Measurements from ENCODE around the gene RFX1. TPM values are rescaled to one million over a fixed set of nuclear protein-coding genes. Genes with fewer than 3 reads are reported as not detected.

RFX1 gene
- total and polyA plus RNA-seq, 9 of the 15 experiments (the other 6 are each of a cell fraction or from before 2014, with no cell fraction given) = 0.14 to 19.3 (median 1.2) TPM

- Histone ChIP-seq H3K9me3 (replicated peaks; ENCODE audit: control insufficient read depth, insufficient read depth, low read depth, low read length) (no peaks in the 10 kb centered on the region), H3K27me3 (ENCODE audit: control insufficient read depth in 2 of 2, insufficient read depth in 2 of 2, low read length in 2 of 2) (no peaks in the 10 kb centered on the region), H3K9ac (ENCODE audit: insufficient read depth in 1 of 2, low read depth in 2 of 2, low read length in 2 of 2) (peak overlapping the region; percentile 56 to 73; a peak in 3 of 4 replicates), H3K36me3 (ENCODE audit: control insufficient read depth, insufficient read depth, low read length) (peaks cover 21% of the 10 kb centered on the region; the same call in 2 of the 3 replicates), H4K20me1 (replicated peaks; ENCODE audit: control insufficient read depth, insufficient read depth, low read length) (no peaks in the 10 kb centered on the region), H3K79me2 (ENCODE audit: control insufficient read depth, insufficient read depth, low read length) (peaks cover 66% of the 10 kb centered on the region), H2AFZ (ENCODE audit: low read depth, low read length) (0 out of 2 replicates have a peak overlapping the region, but pooled peaks have one; percentile 22), H3K4me2 (ENCODE audit: insufficient read depth, low read length) (peak overlapping the region; percentile 27; the same call in 1 of the 2 replicates), H3K4me3 (no peak overlapping the region), H3K27ac (ENCODE audit: extremely low read depth, low read depth, low read length) (peak overlapping the region; percentile 35; the same call in 2 of the 3 replicates), H3K4me1 (replicated peaks in 1 of 2; ENCODE audit: control insufficient read depth in 2 of 2, insufficient read depth in 2 of 2, low read length in 2 of 2) (peaks cover 31 to 32% of the 10 kb centered on the region in 2 experiments), H3K9me1 (ENCODE audit: control insufficient read depth, insufficient read depth, low read length) (no peaks in the 10 kb centered on the region)
- WGBS (ENCODE audit: insufficient coverage, low coverage, missing lambda C conversion rate) = 60% methylated on average over 13 of the region's 13 CpGs
- intact Hi-C loops (cut with micrococcal nuclease) (no loop called here), in situ Hi-C loops (cut with MboI) (no loop called here)
- FAIRE-seq (no peak), ATAC-seq (no peak), DNase-seq (ENCODE audit: extremely low read depth in 1 of 4, low spot score in 3 of 4) (peak in 1 of 4 experiments; percentile 5)
- ChIA-PET POLR2A (interaction anchor here (0.6 kb wide), 2 partner anchors 847 to 1104 kb away, joined by 3 read pairs; no protein-coding TSS in a partner anchor), CTCF (ENCODE audit: low intra/inter-chr PET ratio) (no interaction called here)
- BruUV-seq (replicated peaks) = no TSS peak
- TF ChIP-seq, protein P1, sequence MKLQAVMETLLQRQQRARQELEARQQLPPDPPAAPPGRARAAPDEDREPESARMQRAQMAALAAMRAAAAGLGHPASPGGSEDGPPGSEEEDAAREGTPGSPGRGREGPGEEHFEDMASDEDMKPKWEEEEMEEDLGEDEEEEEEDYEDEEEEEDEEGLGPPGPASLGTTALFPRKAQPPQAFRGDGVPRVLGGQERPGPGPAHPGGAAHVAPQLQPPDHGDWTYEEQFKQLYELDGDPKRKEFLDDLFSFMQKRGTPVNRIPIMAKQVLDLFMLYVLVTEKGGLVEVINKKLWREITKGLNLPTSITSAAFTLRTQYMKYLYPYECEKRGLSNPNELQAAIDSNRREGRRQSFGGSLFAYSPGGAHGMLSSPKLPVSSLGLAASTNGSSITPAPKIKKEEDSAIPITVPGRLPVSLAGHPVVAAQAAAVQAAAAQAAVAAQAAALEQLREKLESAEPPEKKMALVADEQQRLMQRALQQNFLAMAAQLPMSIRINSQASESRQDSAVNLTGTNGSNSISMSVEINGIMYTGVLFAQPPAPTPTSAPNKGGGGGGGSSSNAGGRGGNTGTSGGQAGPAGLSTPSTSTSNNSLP (IDR thresholded peaks at IDR 0.05; ENCODE audit: borderline replicate concordance, low read depth, low read length) = no peak
- TF ChIP-seq MIER1 (IDR thresholded peaks at IDR 0.05; ENCODE audit: low read depth) = no peak
- TF ChIP-seq SMARCB1 (IDR thresholded peaks at IDR 0.05; ENCODE audit: insufficient read length, low read depth) = no peak
- TF ChIP-seq, protein P2, sequence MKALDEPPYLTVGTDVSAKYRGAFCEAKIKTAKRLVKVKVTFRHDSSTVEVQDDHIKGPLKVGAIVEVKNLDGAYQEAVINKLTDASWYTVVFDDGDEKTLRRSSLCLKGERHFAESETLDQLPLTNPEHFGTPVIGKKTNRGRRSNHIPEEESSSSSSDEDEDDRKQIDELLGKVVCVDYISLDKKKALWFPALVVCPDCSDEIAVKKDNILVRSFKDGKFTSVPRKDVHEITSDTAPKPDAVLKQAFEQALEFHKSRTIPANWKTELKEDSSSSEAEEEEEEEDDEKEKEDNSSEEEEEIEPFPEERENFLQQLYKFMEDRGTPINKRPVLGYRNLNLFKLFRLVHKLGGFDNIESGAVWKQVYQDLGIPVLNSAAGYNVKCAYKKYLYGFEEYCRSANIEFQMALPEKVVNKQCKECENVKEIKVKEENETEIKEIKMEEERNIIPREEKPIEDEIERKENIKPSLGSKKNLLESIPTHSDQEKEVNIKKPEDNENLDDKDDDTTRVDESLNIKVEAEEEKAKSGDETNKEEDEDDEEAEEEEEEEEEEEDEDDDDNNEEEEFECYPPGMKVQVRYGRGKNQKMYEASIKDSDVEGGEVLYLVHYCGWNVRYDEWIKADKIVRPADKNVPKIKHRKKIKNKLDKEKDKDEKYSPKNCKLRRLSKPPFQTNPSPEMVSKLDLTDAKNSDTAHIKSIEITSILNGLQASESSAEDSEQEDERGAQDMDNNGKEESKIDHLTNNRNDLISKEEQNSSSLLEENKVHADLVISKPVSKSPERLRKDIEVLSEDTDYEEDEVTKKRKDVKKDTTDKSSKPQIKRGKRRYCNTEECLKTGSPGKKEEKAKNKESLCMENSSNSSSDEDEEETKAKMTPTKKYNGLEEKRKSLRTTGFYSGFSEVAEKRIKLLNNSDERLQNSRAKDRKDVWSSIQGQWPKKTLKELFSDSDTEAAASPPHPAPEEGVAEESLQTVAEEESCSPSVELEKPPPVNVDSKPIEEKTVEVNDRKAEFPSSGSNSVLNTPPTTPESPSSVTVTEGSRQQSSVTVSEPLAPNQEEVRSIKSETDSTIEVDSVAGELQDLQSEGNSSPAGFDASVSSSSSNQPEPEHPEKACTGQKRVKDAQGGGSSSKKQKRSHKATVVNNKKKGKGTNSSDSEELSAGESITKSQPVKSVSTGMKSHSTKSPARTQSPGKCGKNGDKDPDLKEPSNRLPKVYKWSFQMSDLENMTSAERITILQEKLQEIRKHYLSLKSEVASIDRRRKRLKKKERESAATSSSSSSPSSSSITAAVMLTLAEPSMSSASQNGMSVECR (CRISPR knock-in tag; IDR thresholded peaks at IDR 0.05) = no peak
- no peak for TF ChIP-seq GABPB2 (CRISPR knock-in tag; conservative IDR thresholded peaks at IDR 0.05)
- 0 out of 2 replicates have a peak, but pooled peaks have one; percentile 20 for TF ChIP-seq CAMTA2 (CRISPR knock-in tag; conservative IDR thresholded peaks at IDR 0.05)
- no peak for TF ChIP-seq ZNF830 (CRISPR knock-in tag; IDR thresholded peaks at IDR 0.05)
- TF ChIP-seq, protein P3, sequence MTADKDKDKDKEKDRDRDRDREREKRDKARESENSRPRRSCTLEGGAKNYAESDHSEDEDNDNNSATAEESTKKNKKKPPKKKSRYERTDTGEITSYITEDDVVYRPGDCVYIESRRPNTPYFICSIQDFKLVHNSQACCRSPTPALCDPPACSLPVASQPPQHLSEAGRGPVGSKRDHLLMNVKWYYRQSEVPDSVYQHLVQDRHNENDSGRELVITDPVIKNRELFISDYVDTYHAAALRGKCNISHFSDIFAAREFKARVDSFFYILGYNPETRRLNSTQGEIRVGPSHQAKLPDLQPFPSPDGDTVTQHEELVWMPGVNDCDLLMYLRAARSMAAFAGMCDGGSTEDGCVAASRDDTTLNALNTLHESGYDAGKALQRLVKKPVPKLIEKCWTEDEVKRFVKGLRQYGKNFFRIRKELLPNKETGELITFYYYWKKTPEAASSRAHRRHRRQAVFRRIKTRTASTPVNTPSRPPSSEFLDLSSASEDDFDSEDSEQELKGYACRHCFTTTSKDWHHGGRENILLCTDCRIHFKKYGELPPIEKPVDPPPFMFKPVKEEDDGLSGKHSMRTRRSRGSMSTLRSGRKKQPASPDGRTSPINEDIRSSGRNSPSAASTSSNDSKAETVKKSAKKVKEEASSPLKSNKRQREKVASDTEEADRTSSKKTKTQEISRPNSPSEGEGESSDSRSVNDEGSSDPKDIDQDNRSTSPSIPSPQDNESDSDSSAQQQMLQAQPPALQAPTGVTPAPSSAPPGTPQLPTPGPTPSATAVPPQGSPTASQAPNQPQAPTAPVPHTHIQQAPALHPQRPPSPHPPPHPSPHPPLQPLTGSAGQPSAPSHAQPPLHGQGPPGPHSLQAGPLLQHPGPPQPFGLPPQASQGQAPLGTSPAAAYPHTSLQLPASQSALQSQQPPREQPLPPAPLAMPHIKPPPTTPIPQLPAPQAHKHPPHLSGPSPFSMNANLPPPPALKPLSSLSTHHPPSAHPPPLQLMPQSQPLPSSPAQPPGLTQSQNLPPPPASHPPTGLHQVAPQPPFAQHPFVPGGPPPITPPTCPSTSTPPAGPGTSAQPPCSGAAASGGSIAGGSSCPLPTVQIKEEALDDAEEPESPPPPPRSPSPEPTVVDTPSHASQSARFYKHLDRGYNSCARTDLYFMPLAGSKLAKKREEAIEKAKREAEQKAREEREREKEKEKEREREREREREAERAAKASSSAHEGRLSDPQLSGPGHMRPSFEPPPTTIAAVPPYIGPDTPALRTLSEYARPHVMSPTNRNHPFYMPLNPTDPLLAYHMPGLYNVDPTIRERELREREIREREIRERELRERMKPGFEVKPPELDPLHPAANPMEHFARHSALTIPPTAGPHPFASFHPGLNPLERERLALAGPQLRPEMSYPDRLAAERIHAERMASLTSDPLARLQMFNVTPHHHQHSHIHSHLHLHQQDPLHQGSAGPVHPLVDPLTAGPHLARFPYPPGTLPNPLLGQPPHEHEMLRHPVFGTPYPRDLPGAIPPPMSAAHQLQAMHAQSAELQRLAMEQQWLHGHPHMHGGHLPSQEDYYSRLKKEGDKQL (CRISPR knock-in tag; IDR thresholded peaks at IDR 0.05; ENCODE audit: borderline replicate concordance) = no peak
- no peak for TF ChIP-seq ZBED1 (IDR thresholded peaks at IDR 0.05)
Measured at GRCh38 chr19:14002571-14003250, 3.4 kb downstream of the RFX1 start.
